Choroid plexus epithelial cell (primary cell): ENCODE results near the gene SEPTIN5.

ENCODE experiments used
- DNase-seq: peaks from one replicate; pipeline ENCODE4 v3.0.0-alpha.2; 2010; ENCODE audit warnings: low read depth
- H3K4me3 ChIP-seq: 2 replicates; pipeline ENCODE4 v1.5.1; 2011; ENCODE audit warnings: low read depth, mild to moderate bottlenecking, control low read depth, low read length, moderate library complexity
- TF ChIP-seq, protein P1 (sequence below): conservative IDR thresholded peaks from 2 replicates; pipeline ENCODE4 v1.5.1; 2011; ENCODE audit warnings: low read depth, mild to moderate bottlenecking, control low read depth, inconsistent platforms, low read length, moderate library complexity

The SEPTIN5 gene

DNA sequence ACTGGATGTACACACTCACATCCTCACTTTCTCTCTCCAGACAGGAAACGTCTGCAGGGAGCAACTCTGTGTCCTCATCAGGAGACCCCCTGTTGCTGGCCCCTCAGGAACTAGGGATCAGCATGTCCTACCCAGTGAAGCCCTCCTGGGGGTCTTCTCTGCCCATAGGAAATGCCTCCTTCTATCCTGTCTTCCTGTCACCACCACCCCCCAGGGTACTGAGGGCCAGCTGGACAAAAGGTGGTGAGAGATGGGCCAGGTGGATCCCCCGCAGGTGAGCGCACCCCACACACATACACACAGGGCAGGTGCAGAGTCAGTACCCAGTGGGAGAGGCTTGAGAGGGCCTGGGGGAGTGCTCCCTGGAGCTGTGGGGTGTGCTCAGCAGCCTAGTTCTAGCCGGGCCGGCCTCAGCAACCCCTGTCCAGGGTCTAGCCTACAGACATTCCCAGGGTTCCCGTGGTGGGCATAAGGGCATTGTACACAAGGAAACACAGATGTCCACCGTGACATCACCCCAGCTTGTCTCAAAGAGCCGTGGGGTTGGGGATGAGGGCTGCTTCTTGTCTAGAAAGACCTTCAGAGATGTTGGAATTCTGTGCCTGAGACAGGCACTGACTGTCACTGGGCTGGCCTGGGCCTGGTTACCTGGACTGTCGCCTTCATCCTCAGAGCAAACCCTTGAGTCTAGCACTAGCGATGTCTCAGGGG is 18.3 kb downstream of the SEPTIN5 start:
- no peak for DNase-seq
- no peak overlapping the region for H3K4me3 ChIP-seq
- TF ChIP-seq, protein P1, sequence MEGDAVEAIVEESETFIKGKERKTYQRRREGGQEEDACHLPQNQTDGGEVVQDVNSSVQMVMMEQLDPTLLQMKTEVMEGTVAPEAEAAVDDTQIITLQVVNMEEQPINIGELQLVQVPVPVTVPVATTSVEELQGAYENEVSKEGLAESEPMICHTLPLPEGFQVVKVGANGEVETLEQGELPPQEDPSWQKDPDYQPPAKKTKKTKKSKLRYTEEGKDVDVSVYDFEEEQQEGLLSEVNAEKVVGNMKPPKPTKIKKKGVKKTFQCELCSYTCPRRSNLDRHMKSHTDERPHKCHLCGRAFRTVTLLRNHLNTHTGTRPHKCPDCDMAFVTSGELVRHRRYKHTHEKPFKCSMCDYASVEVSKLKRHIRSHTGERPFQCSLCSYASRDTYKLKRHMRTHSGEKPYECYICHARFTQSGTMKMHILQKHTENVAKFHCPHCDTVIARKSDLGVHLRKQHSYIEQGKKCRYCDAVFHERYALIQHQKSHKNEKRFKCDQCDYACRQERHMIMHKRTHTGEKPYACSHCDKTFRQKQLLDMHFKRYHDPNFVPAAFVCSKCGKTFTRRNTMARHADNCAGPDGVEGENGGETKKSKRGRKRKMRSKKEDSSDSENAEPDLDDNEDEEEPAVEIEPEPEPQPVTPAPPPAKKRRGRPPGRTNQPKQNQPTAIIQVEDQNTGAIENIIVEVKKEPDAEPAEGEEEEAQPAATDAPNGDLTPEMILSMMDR: no peak

DNA sequence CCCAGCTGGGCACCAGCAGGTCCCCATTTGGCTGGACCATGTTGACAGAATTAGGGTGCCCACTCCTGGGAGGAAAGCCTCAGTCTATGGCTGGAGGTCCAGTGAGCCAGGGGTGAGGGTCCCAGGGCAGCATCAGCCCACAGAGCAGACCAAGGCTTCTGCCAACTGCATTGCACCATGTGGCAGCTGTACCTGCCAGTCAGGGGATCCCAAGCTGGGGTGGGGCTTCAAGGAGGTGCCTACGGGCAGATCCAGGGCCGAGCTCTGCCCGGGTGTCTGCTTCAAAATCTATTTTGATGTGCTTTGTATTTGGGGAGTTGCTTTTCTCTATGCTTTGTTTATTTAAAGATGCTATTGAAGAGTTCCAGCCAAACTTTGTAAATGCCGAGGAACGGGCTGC is 19.5 kb downstream of the SEPTIN5 start:
- TF ChIP-seq, protein P1: no peak
- no peak overlapping the region for H3K4me3 ChIP-seq
- DNase-seq: no peak

DNA sequence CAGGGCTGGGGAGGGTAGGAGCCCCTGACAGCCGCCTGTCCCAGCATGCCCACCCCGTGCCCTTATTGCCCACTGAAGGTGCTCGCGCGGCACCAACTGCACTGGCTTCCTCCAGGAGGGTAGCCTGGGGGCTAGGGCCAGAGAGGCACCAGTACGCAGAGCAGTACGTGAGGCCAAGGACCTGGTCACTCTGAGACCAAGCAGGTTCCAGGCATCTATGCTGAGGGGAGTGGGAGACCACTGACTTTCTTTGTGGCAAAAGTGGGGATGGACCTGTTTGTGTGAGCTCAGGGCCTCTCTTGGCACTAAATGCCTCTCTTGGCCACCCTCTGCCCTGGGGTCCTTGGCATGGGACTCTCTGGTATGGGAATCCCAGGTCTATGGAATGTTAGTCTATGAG is 19.9 kb downstream of the SEPTIN5 start:
- TF ChIP-seq, protein P1: no peak
- no peak for DNase-seq
- no peak overlapping the region for H3K4me3 ChIP-seq

DNA sequence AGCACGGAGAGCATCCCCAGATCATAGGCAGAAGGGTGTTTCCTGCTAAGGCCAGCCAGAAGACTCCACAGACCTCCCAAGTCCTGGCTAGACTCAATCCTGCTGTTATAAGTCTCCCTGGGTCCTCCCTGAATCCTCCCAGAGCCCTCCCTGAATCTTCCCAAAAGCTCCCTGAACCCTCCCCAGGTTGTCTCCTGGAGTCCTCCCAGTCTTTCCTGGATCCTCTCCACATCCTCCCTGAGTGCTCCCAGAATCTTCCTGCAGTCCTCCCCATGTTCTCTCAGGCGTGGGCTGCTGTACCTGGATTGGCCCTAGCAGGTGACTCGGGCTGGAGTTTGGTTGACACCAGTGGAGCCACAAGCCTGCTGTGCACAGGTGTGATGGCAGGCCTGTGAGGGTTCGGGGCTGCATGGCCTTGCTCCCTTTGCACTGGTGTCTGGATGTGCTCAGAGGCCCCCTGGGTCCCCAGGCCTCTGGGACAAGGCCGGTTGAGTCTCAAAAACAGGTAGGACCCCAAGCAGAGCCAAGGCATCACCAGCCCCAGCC is 20.6 kb downstream of the SEPTIN5 start:
- TF ChIP-seq, protein P1: no peak
- no peak overlapping the region for H3K4me3 ChIP-seq
- DNase-seq: no peak

DNA sequence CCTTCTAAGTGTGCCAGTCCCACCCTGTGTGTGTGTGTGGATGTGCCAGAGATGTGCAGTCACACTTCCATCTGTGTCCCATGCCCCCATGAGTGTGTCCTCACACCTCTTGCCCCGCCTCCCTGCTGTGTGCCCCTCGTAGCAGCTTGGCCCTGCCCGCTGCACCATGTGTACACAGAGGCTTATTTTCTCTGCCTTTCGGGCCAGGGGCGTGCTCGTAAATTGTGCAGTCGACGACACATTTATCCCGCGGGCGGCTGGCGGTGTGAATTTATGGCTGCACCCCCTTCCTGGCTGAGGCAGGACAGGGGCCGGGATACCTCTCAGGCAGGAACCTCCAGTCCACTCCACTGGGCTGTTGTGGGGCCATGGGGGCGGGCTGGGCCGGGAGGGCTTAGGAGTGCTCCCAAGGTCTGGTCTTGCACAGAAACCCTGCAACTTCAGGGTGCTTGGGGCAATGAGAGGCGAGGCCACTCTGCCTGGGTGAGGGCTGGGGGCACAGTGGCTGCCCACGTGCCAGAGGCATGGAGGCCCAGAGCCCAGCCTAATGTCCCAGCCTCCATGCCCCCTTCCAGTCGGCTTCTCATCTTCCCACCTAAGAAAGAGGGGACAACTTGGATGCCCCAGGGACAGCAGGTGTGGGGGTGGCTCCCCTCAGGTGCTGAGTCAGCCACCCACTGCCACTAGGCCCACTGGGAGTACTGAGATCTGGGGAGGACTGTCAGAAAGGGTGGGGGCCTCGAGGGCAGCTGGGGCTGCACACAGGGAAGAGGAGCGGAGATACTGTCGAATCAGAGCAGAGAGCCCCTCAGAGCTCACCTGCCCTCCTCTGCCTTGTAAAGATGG is 21.6 kb downstream of the SEPTIN5 start:
- no peak for DNase-seq
- no peak overlapping the region for H3K4me3 ChIP-seq
- TF ChIP-seq, protein P1: no peak

DNA sequence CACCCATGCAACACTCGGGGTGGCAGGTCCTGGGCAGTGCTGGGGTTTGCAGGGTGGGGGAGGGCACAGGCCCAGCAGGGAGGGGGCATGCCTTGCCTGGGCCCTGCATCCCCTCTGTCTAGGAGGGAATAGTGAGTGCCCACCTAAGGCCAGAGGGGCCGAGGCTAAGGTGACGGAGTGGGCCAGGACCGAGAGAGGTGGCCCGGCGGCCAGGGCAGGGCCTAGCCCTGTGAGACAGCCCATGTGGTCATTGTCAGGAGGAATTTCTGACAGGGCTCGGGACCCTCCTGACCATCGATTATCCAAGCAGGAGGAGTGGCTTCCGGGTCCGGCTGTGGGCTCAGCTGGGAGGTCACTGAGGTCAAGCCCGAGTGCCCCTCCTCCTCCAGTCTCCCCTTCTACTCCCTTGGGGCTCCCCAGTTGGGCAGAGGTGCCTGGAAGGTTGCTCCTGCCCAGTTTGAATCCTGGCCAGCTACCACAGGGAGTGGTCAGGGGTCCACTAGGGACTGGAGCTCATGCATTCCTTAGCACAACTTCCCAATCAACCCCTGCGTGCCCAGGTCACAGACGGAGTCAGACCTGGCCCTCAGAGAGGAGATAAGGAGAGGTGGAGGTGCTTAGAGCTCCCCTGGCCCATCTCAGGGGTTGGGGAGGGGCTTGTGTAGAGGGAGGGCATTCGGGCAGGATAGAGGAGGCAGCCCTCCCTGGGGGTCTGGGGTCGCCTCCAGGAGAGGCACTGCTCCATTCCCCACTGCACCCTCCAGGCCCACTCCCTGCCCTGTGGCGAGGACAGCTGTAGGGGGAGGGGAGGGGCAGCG is 23.8 kb downstream of the SEPTIN5 start:
- TF ChIP-seq, protein P1: no peak
- H3K4me3 ChIP-seq: no peak overlapping the region
- DNase-seq: no peak
